ENCODE results near the gene JAKMIP1.

- no peak for TF ChIP-seq POLR2A (IDR thresholded peaks at IDR 0.05)
- no peak for TF ChIP-seq CTCF (IDR thresholded peaks at IDR 0.05)
These were observed 102.8 kb downstream of the JAKMIP1 start for GRCh38 chr4:6097581-6097980.
